ENCODE data around the gene HCFC1R1.

Gene HCFC1R1

DNA sequence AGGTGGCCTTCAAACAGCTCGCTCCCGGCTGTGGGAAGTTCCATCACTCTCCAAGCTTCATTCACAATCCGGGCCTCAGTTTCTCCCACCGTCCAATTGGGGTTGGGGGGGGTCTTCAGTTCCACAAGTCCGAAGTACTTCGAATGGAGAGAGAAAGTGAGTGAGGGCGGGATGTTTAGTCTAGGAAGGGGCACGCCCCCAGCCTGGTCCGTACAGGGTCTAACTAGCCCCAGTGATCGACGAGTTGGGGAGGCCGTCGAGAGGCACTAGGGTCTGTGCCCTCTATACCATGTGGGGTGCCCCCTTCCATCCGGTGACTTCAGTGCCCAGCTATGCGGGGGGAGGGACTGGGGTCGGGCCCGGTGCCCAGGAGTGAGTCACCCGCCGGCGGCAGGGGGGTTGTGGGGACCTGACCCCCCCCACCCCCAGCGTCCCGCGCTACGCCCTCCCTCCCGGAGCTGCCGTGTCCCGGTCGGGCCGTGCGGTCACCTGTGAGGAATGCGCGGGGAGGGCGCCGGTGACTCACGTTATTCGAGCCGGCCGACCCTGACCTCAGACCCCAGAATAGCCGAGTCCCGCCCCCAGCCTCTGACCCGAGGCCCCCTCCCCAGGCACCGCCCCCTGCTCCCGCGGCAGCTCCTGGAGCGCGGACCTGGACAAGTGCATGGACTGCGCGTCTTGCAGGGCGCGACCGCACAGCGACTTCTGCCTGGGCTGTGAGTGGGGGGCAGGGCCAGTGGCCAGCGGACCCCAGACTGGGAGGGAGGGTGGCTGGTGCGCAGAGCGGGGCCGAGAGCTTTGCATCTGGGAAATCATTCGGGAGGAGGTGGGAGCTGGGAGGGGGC lies 2.9 kb downstream of the HCFC1R1 start:
- in situ Hi-C loops (cut with HindIII; ENCODE audit: low sequenced_read_pairs) = no loop called here

DNA sequence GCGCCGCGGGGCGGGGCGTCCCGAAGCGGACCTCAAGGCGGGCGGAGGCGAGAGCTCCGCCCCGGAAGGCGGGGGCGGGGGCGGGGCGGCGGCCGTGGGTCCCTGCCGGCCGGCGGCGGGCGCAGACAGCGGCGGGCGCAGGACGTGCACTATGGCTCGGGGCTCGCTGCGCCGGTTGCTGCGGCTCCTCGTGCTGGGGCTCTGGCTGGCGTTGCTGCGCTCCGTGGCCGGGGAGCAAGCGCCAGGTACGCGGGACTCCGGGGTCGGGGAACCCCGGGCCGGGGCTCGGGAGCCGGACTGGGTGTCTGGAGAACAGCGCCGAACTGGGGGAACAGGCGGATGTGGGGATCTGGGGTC lies 3.5 kb downstream of the HCFC1R1 start, which contains the start of gene TNFRSF12A:
Gene TNFRSF12A, plus strand, starts transcription at position 122 of the 357 bp plus-strand sequence. Its CDS starts 30 bp downstream, at position 152.
- in situ Hi-C loops (cut with HindIII; ENCODE audit: low sequenced_read_pairs) = no loop called here

DNA sequence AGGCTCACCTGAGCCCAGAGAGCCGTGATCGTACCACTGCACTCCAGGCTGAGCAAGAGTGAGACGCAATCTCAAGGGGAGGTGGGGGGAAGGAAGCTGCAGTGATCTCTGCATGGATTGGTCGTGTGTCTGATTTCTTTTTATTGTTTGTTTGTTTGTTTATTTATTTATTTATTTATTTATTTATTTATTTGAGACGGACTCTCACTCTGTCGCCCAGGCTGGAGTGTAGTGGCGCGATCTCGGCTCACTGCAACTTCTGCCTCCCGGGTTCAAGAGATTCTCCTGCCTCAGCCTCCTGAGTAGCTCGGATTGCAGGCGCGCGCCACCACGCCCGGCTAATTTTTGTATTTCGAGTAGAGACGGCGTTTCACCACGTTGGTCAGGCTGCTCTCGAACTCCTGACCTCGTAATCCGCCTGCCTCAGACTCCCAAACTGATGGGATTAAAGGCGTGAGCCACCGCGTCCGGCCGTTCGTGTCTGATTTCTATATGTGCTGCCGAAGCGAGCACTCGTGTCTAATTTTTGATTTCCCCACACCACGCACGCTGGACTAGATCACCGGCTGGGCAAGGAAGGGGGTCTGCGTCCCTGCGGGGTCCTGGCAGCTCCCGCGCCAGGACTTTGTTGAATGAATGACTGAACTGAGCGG lies 4.0 kb downstream of the HCFC1R1 start:
- in situ Hi-C loops (cut with HindIII; ENCODE audit: low sequenced_read_pairs) = no loop called here

DNA sequence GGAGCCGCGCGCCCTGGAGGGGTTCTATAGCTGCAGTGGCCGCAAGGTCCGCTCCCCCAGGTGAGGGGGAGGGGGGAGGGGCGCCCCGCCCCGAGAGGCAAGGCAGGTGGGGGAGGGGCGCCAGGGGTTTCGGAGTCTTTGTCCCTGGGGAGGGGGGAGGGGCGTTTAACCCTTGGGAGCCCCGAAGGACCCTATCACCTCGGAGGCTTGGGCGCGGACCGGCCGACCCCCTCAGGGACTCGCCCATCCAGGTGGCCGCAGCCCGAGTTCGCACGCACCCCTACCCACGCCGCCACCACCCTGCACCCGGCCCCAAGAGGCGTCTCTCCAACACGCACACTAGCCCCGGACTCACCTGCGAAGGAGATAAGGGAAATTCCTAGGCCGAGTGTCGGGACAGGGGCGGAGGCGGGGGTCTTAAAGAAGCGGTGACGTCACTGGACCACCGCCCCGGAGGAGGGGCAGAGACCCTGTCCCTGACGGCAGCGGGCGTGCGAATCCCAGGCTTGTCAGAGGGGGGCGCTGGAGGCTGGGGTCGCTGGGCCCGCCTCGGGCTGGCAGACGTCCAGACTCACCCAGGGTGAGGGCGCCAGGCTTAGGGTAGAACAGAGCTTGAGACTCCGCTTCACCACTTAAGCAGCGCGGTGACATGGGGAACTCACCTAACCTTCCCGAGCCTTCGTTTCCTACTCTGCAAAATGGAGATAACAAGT lies 5.8 kb downstream of the HCFC1R1 start, which contains the start of gene CLDN6:
Gene CLDN6, minus strand, starts transcription at position 390 of the 713 bp plus-strand sequence. CDS start 2,162 bp downstream, outside the sequence.
- in situ Hi-C loops (cut with HindIII; ENCODE audit: low sequenced_read_pairs) = no loop called here

DNA sequence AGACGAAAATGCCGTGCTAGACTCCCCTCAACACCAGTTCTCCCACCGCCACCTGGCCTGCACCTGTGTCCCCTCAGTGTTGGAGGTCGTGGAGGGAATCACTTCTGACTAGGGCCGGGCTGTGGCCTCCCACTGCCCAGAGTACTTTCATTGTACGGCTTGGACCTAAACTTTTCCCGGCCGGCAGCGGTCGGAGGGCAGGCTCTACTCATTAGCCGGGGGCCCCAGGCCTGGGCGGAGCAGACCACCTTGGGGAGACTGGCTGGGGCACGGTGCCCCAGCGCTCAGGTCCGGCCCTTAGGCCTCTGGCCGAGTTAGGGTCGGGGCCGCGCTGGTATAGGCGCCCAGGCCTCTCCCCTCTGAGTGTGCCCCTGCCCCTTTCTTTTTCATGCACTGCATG lies 6.4 kb downstream of the HCFC1R1 start:
- in situ Hi-C loops (cut with HindIII; ENCODE audit: low sequenced_read_pairs) = no loop called here

DNA sequence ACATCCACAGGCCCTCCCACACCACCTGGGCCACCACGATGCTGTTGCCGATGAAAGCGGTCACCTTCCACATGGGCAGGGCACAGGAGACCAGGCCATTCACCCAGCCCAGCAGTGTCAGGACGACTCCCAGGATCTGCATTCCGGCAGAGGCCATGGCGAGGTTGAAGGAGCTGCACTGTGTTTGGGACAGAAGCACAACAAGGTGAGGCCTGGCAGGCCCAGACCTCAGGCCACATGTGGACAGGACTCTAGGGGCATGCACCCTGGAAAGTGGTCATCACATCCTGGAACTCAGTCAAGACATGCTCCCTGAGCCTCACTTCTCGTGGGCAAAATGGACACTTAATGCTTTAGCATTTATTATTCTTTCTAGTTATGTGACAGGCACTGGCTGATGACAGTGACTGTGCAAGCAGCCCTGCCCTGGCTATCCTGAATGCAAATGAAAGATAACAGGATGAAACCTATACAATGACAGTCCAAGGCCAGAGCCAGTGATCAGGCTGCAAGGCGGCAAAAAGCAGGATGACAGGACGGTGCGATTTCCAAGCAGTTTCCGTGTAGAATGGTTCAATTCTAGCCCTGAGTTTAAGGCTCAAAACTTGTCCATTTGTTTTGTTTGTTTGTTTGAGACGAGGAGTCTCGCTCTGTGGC lies 7.7 kb downstream of the HCFC1R1 start:
- in situ Hi-C loops (cut with HindIII; ENCODE audit: low sequenced_read_pairs) = no loop called here

DNA sequence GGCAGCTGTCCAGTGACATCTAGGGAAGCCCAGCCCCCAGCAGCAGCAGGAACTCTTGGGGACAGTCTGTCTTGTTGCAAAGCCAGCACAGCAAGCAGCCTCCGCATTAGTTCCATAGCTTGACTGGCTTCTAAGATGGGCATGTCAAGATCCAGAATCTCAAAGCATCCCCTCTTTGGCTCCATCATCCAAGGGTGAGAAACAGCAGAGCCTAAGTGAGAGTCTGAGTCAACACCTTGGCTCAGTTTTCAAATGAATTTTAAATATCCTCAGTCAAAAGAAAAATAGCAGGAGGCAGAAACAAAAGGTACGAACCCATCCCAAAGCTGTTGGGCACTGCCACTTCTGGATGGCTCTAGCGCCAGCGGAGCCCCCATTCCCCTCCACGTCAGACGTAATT lies 8.8 kb downstream of the HCFC1R1 start:
- in situ Hi-C loops (cut with HindIII; ENCODE audit: low sequenced_read_pairs) = no loop called here

DNA sequence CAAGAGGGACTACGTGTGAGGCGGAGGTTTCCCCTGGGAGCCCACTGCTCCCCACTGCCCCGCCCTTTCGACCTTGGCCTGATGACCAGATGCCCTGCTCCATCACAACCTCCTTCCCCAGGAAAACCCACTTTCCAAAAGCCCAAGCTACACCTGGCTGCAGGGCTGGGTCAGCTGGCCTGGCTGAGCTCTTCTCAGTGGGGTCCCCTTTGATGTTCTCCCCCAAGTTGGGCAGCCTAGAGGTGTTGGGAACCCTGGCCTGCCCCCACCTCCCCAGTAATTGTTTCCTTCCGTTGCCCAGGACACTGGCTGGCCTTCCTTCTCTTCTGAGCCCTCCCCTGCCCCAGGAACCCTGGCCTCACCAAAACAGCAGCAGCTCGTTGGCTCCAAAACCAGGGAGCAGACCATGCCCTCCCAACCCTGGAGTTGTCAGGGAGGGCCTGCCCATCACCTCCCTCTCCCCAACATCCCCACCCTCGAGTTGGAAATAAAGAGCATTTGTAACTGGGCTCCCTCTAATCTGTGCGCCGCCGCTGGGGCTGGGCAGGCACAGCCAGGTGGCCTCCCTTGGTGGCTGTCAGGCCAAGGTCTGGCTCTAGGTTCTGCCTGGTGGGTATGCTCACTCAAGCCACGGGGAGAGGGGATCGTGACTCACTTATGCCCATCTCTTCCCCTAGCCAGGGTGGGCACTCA lies 9.6 kb downstream of the HCFC1R1 start:
- in situ Hi-C loops (cut with HindIII; ENCODE audit: low sequenced_read_pairs) = no loop called here

DNA sequence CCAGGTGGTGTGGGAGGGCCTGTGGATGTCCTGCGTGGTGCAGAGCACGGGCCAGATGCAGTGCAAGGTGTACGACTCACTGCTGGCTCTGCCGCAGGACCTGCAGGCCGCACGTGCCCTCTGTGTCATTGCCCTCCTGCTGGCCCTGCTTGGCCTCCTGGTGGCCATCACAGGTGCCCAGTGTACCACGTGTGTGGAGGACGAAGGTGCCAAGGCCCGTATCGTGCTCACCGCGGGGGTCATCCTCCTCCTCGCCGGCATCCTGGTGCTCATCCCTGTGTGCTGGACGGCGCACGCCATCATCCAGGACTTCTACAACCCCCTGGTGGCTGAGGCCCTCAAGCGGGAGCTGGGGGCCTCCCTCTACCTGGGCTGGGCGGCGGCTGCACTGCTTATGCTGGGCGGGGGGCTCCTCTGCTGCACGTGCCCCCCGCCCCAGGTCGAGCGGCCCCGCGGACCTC lies 10.2 kb downstream of the HCFC1R1 start:
- in situ Hi-C loops (cut with HindIII; ENCODE audit: low sequenced_read_pairs) = no loop called here

DNA sequence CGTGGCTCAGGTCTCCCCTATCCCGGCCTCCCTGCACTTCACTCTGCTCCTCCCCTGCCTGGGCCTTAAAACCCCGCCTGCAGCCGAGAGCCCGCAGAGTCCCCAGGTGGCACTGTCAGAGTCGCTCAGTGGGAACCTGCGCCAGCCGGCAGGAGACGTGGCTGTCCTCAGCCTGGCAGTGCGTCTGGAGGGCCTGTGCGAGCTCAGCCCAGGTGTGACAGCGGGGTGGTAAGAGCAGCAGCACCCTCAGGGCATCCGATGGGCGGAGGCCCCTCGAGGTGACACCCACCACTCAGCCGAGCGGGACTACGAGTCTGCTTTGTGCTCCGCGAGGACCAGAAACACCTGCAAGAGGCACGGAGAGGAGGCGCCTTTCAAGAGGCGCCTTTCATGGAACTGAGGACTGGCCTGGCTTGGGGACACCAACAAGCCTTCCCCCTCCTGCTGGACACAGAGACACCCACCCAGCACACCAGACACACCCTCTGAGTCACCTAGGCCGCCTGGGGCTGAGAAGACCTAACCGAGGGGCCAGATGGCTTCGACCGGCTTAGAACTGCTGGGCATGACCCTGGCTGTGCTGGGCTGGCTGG lies 10.8 kb downstream of the HCFC1R1 start, which contains the start of gene CLDN9:
Gene CLDN9, plus strand, starts transcription at position 96 of the 593 bp plus-strand sequence. Its CDS starts 440 bp downstream, at position 536.
- in situ Hi-C loops (cut with HindIII; ENCODE audit: low sequenced_read_pairs) = no loop called here

DNA sequence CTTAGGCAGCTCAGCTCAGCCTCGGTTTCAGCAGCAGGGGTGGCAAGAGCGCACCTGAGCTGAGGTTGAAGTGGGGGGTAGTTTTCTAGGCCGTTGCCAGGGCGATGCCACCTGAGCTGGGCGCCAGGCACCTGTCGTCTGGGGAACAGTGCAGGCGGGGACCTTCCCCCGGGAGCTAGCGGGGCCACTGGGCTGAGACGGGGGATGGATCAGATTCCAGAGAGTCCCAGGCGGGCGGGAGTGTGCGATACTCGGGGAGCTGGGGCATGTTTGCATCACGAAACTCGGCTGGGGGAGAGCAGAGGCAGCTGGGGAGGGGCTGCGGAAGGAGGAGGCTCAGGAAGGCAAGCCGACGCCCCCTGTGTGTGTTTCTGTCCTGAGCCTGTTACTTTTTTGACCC lies 11.5 kb downstream of the HCFC1R1 start:
- in situ Hi-C loops (cut with HindIII; ENCODE audit: low sequenced_read_pairs) = no loop called here

DNA sequence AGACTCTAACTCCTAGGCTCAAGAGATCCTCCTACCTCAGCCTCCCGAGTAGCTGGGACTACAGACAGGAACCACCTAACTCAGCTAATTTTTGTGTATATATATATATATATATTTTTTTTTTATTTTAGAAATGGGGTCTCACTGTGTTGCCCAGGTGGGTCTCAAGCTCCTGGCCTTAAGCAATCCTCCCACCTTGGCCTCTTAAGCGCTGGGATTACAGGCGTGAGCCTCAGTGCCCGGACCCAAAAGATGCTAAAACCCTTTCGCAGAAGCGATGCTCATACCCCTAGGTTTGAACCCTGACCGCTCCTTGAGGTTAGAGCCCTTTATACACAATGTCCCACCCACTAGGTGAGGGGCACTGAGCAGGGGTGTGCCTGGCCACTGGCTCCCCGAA lies 13.2 kb downstream of the HCFC1R1 start:
- in situ Hi-C loops (cut with HindIII; ENCODE audit: low sequenced_read_pairs) = no loop called here

DNA sequence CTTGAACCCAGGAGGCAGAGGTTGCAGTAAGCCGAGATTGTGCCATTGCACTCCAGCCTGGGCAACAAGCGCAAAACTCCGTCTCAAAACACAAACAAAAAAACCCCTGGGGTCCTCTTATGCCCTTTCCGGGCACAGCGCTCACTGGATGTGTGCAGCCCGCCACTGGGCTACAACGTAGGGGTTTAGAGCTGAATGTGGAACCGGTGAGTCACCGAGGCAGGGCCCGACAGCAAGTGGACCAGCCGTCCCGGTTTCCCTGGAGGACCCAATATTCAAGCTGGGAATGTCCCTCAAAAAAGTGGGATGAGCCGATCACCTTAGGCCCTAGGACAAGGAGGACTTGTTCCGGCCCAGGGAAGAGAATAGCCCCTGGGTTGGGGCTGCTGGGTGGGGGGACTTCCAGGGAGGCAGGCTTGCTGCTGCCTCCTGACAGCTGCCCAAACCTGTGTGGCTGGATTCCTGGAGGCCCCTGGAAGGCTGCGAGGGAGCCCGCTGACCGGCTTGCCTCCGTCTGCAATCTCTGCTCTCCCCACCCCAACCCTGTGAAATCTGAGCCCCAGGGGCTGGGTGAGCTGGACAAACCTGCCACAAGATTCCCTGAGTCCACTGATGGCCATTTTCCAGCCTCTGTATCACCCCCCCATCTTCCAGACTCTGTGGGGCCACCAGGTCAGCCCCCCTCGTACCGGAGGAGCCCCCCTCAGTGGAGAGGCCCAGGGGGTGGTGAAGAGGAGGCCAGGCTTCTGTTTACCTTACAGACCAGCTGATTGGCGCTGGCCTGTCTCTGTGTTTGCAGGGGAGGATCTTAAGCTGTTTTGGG lies 14.0 kb downstream of the HCFC1R1 start:
- in situ Hi-C loops (cut with HindIII; ENCODE audit: low sequenced_read_pairs) = no loop called here

DNA sequence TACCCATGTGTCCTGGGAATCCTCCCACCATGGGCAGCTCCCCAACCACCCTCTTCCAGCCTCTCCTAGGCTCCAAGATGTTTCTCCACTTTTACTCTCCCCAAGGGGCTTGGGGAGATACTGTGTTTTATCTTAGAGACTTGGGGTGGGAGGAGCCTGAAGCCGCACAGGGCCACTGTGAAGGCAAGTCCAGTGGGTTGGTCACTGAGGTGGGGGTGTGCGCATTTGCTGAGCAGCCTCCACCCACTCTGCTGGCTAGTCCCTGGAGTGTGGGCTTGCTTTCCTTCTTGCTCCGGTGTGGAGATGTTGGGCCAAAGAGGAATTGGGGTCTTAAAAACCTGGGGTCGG lies 15.1 kb downstream of the HCFC1R1 start:
- in situ Hi-C loops (cut with HindIII; ENCODE audit: low sequenced_read_pairs) = no loop called here

DNA sequence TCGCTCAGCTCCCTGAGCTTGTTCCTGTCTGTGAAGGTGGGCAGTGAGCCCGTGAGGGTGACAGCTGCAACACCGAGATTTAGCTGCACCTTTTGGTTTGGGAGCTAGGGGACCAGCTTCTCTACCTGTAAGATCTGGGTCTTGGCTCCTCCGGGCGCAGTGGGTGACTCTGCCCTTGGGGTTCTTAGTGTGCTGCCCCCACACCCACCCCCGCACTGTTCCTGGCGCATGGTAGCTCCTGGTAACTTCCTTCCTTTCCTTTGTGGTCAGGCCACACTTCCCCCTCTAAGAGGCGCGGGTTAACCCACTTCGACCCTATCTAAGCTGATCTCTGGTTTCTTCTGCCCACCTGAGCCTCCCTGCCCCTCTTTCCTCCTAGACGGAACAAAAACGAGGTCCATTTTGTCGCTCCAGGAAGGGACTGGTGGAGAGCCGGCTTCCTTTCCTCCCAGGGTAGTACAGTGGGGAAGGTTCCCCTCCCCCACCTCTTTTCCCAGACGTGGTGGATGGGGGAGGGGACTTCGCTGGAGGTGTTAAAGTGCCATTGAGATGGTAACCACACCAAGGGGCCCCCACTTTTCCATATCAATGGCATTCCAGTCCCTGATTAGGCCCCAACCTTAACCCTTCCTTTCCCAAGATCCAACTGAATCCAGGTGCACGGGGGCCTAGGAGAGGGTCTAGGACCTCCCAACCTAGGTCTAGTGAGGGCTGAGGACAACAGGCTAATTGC lies 15.6 kb downstream of the HCFC1R1 start:
- in situ Hi-C loops (cut with HindIII; ENCODE audit: low sequenced_read_pairs) = no loop called here

DNA sequence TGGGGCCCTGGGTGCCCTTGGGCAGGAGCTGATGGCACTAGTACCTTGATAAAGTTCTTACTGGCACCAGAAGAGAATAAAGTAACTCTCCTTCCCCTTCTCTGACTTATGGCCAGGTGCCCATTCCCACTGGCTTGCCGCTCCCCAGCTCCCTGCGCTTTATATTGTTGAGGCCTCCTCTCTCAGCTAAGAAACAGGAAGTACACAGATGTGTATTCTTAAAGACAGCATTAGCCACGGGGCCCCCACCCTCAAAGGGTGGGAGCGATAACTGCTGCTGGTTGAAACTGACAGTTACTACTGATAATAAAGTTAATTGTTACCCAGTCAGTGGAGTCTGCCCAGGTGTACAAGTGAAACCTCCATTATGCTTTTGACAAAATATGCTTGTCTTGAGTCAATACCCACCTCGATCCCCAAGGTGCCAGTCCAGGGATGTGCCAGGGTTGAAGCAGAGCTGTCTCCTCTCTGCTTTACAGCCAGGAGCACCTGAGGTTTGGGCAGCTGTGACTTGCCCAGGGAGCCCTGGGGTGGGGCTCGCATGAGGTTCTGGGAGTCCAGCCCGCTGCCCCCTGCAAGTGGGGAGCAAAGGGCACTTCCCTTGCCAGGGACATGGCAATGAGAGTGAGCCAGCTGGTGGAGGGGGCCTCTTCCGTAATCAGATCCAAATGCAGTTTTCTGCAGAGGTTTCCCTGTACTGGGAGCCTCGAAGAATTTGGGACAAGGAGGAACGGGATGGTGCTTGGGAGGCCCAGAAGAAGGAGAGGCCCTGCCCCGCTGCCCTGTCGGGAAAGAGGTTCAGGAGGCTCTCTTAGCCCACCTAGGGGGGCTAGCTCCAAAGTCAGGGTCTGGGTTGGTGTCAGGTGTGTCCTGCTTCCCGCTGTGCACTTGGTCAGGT lies 16.4 kb downstream of the HCFC1R1 start:
- in situ Hi-C loops (cut with HindIII; ENCODE audit: low sequenced_read_pairs) = no loop called here

DNA sequence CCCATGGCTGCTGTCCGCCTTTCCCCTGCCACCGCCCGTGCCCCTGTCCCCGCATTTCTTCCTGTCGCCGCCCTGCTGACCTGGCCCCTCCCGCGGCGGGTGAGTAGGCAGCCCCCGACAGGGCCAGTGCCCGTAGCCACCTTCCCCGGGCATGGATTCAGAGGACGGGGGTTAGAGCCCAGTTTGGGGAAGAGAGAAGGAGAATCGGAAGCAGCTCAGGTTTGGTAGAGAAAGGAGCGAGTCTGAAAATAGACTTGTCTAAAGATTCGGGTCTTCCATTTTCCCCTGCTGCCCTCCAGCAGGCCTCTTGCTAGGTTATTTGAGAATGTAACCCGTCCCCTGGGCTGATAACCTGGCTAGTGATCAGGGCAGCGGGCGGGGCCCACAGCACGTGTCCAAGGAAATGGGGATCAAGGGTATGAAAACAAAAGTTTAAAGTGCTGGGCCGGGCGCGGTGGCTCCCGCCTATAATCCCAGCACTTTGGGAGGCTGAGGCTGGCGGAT lies 18.9 kb downstream of the HCFC1R1 start:
- in situ Hi-C loops (cut with HindIII; ENCODE audit: low sequenced_read_pairs) = no loop called here
